WERI-Rb-1 (cell line): Measurements from ENCODE around the gene TNS1.

ENCODE experiments used
- DNase-seq: peaks from one replicate; pipeline ENCODE4 v3.0.0-alpha.2; 2020
- H3K27ac ChIP-seq: fragments of 250-450 bp; sonication (Bioruptor Pico); 2 replicates; pipeline ENCODE4 v1.5.1; 2020; ENCODE audit warnings: mild to moderate bottlenecking, moderate library complexity
- H3K27me3 ChIP-seq: fragments of 250-450 bp; sonication (Bioruptor Pico); 2 replicates; pipeline ENCODE4 v1.5.1; 2021; ENCODE audit warnings: mild to moderate bottlenecking, low read depth, moderate library complexity; ENCODE audit not compliant: insufficient read depth, severe bottlenecking
- H3K36me3 ChIP-seq: fragments of 250-450 bp; sonication (Bioruptor Pico); 2 replicates; pipeline ENCODE4 v1.5.1; 2020; ENCODE audit warnings: mild to moderate bottlenecking, moderate library complexity
- H3K4me3 ChIP-seq: 2 replicates; pipeline ENCODE4 v1.5.1; 2011; ENCODE audit warnings: low read depth, mild to moderate bottlenecking, control low read depth, low read length
- H3K9me3 ChIP-seq: fragments of 250-450 bp; sonication (Bioruptor Pico); 2 replicates; pipeline ENCODE4 v1.5.1; 2021; ENCODE audit warnings: mild to moderate bottlenecking, moderate library complexity; ENCODE audit not compliant: severe bottlenecking
- TF ChIP-seq, protein P1 (sequence below): IDR thresholded peaks from 2 replicates; pipeline ENCODE4 v1.5.1; 2011; ENCODE audit warnings: low read depth, mild to moderate bottlenecking, control low read depth, inconsistent platforms, low read length

The TNS1 gene

DNA sequence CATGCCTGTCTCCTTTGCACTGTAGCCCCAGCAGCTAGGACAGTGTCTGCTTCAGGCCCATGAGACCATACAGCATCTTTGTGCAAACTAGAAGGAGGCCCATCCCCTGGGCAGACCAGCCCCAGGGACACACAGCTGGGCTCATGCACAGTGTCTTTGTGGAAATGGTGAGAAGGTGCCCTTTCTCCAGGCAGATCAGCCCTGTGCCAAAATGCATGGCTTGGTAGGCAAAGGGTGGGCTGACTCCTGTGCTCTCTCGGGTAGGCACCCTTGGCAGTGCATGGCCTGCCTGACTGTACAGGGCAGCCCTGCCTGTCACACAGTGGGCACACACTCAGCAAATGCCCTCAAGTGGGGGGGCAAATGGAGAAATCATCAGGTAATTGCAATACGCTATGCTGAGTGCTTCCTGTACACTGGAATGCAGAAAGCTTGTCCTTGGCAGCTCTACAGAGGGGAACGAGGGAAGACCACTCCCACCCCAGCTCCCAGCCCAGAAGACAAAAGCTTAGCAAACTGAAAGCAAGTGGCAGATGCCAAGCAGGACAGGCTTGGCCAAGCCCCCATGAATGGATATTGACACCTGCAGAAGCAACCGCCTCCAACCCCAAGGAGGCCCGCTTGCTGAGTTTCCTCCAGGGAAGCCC, 21.6 kb downstream of the TNS1 start:
- H3K4me3 ChIP-seq: no peak overlapping the region
- no peaks in the 10 kb centered on the region for H3K9me3 ChIP-seq
- H3K27ac ChIP-seq: no peak overlapping the region
- TF ChIP-seq, protein P1, sequence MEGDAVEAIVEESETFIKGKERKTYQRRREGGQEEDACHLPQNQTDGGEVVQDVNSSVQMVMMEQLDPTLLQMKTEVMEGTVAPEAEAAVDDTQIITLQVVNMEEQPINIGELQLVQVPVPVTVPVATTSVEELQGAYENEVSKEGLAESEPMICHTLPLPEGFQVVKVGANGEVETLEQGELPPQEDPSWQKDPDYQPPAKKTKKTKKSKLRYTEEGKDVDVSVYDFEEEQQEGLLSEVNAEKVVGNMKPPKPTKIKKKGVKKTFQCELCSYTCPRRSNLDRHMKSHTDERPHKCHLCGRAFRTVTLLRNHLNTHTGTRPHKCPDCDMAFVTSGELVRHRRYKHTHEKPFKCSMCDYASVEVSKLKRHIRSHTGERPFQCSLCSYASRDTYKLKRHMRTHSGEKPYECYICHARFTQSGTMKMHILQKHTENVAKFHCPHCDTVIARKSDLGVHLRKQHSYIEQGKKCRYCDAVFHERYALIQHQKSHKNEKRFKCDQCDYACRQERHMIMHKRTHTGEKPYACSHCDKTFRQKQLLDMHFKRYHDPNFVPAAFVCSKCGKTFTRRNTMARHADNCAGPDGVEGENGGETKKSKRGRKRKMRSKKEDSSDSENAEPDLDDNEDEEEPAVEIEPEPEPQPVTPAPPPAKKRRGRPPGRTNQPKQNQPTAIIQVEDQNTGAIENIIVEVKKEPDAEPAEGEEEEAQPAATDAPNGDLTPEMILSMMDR: no peak
- no peaks in the 10 kb centered on the region for H3K36me3 ChIP-seq
- no peak for DNase-seq
- no peaks in the 10 kb centered on the region for H3K27me3 ChIP-seq

DNA sequence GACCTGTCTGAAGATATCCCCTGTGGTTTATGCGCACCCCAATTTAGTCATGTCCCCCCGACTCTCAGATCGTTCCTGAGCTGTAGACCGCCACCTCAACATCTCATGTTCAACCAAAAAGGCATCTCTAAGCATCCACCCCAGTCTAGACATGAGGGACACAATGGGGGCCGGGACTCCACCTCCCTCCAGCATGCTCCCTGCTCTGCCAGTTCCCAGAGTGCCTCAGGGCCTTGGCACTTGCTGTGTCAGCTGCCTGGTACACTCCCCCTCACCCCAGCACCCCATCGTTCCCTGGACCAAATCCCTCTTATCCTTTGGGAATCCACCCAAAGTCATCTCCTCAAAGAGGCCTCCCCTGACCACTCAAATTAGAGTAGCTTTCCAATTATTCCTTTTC, 22.2 kb downstream of the TNS1 start:
- DNase-seq: no peak
- TF ChIP-seq, protein P1: no peak
- H3K36me3 ChIP-seq: no peaks in the 10 kb centered on the region
- no peaks in the 10 kb centered on the region for H3K9me3 ChIP-seq
- H3K4me3 ChIP-seq: no peak overlapping the region
- H3K27ac ChIP-seq: no peak overlapping the region
- no peaks in the 10 kb centered on the region for H3K27me3 ChIP-seq

DNA sequence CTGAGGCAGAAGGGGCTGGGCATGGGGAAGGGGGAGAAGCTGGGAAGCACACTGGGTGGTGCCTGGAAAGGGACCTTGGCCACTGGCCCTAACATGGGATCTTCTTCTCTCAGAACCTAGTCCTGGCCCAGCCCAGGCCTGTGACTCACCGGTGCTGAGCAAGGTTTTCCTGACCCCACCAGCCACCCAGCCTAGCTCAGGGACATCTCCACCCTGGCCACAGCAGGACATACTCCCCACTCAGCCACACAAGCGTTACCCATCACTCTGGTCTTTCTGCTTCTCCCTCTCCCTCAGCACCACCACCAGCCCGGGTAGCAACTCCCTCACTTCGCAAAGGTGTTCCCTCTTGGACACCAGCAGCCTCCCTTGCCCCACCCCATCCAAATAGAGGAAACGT, 22.8 kb downstream of the TNS1 start:
- DNase-seq: no peak
- no peaks in the 10 kb centered on the region for H3K27me3 ChIP-seq
- H3K9me3 ChIP-seq: no peaks in the 10 kb centered on the region
- no peaks in the 10 kb centered on the region for H3K36me3 ChIP-seq
- no peak overlapping the region for H3K27ac ChIP-seq
- H3K4me3 ChIP-seq: no peak overlapping the region
- TF ChIP-seq, protein P1: no peak

DNA sequence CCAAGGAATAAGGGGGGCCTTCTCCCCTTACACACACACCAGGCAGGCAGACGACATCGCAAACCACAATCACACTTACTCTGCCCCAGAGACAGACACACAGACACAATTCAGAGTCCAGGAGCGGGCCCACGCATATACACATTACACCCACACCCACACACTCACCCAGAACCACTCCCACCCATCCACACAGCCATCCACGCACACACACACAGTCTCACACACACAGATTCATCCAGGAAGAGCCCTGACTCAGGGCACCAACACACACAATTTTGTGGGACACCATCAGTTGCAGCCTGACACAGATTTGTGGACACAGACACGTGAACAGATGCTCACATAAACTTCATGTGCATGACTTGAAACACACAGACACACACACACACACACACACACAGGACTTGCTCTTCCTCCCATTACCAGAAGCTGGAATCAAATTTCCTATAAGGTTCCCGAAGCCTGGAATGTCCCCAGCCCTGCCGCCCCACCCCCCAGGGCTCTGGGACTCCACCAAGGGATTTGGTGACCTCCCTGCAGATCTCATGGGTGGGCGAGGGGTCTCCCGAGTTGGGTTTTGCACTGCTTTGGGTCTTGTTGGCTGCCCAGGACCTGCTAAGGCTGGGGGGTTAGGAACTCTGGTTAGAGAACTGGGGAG, 23.5 kb downstream of the TNS1 start:
- Histone ChIP-seq H3K36me3 (no peaks in the 10 kb centered on the region), H3K27ac (no peak overlapping the region), H3K27me3 (no peaks in the 10 kb centered on the region), H3K9me3 (no peaks in the 10 kb centered on the region), H3K4me3 (no peak overlapping the region)
- TF ChIP-seq, protein P1: no peak
- DNase-seq: no peak

DNA sequence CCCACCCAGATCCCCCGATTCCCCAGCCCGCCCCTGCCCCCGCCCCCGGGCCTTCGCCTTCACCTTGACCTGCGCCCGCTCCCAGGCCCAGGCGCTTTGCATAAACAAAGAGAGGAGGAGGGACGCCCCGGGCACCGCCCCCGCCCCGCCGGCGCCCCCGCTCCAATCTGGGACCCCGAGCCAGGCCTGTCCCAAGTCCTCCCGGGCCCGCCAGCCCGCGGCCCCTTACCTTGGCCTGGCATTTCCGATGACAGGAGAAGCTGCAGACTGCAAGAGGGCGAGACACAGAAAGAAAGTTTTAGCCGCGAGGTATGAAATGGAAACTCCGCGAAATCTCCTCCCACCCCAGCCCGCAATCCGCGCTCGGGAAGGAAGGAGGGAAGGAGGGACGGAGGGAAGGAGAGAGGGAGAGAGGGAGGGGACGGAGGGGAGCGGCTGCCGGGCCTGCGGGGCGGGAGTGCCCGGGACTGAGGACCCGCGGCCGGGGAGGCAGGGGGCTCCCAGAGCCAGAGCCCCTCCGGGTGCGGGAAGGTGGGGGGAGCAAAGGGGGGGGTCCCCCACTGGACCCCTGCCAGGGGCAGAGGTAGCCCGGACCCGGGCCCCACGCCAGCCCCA, 24.2 kb downstream of the TNS1 start:
- Histone ChIP-seq H3K27me3 (no peaks in the 10 kb centered on the region), H3K4me3 (no peak overlapping the region), H3K36me3 (no peaks in the 10 kb centered on the region), H3K9me3 (no peaks in the 10 kb centered on the region), H3K27ac (no peak overlapping the region)
- TF ChIP-seq, protein P1: no peak
- no peak for DNase-seq
